Measurements from ENCODE around the gene PSEN2.
"Not testable (repeated sequence)": the region's sequence is repeated elsewhere in the genome, so short reads cannot be mapped to it uniquely, and the experiment has no call there.

GRCh38 chr1:226835396-226835795, 35.0 kb upstream of the PSEN2 start:
- TF ChIP-seq CTCF (conservative IDR thresholded peaks at IDR 0.05; ENCODE audit: low read depth, low read length); EZH2 (IDR thresholded peaks at IDR 0.05; ENCODE audit: borderline replicate concordance, low read depth, low read length, poor library complexity, severe bottlenecking): not testable (repeated sequence)

Data from A673 (cell line).